Hepatocyte (in vitro differentiated cells): ENCODE results near the gene RBM4B.

Source experiments
- CTCF ChIP-seq: fragments of 200-600 bp; sonication (generic); IDR thresholded peaks from 2 replicates; pipeline ENCODE4 v1.5.1; 2016; ENCODE audit warnings: antibody characterized with exemption, mild to moderate bottlenecking; ENCODE audit not compliant: poor library complexity
- EZH2 ChIP-seq: fragments of 200-600 bp; sonication (generic); IDR thresholded peaks from 2 replicates; pipeline ENCODE4 v1.6.1; 2016; ENCODE audit warnings: antibody characterized with exemption, mild to moderate bottlenecking, borderline replicate concordance
- EZH2phosphoT487 ChIP-seq: fragments of 200-600 bp; sonication (generic); IDR thresholded peaks from one replicate; pipeline ENCODE4 v1.6.1; 2018; ENCODE audit warnings: antibody characterized with exemption, mild to moderate bottlenecking, low read depth, moderate library complexity; ENCODE audit not compliant: unreplicated experiment, severe bottlenecking

- TF ChIP-seq CTCF (no peak), EZH2phosphoT487 (no peak), EZH2 (no peak)
Observed at GRCh38 chr11:66651016-66651415, 26.7 kb downstream of the RBM4B start.
